ENCODE measurements around the gene MTX2.
"Not testable (repeated sequence)": the region's sequence is repeated elsewhere in the genome, so short reads cannot be mapped to it uniquely, and the experiment has no call there.

Gene MTX2

GRCh38 chr2:176291809-176292283 lies 22.6 kb downstream of the MTX2 start:
- no peak for DNase-seq

GRCh38 chr2:176292608-176293007 lies 23.4 kb downstream of the MTX2 start:
- no peak for DNase-seq

GRCh38 chr2:176293334-176293733 lies 24.1 kb downstream of the MTX2 start:
- no peak for DNase-seq

GRCh38 chr2:176297067-176297466 lies 27.8 kb downstream of the MTX2 start:
- DNase-seq, result no peak

- no peak for DNase-seq
These were observed 28.5 kb downstream of the MTX2 start for GRCh38 chr2:176297737-176298136.

GRCh38 chr2:176306020-176306419 lies 36.8 kb downstream of the MTX2 start:
- DNase-seq, result not testable (repeated sequence)

- no peak for DNase-seq
These were observed 48.0 kb downstream of the MTX2 start for GRCh38 chr2:176317199-176317598.

- no peak for DNase-seq
These were observed 48.4 kb downstream of the MTX2 start for GRCh38 chr2:176317623-176318065.

GRCh38 chr2:176321916-176322315 lies 52.7 kb downstream of the MTX2 start:
- no peak for DNase-seq

GRCh38 chr2:176324862-176325261 lies 55.6 kb downstream of the MTX2 start:
- no peak for DNase-seq

- DNase-seq, result no peak
These were observed 56.5 kb downstream of the MTX2 start for GRCh38 chr2:176325732-176326131.

GRCh38 chr2:176328149-176328548 lies 58.9 kb downstream of the MTX2 start:
- DNase-seq, result no peak

GRCh38 chr2:176330612-176331011 lies 61.4 kb downstream of the MTX2 start:
- no peak for DNase-seq

GRCh38 chr2:176331646-176332045 lies 62.4 kb downstream of the MTX2 start:
- no peak for DNase-seq

GRCh38 chr2:176334729-176335128 lies 65.5 kb downstream of the MTX2 start:
- no peak for DNase-seq

- DNase-seq, result no peak
These were observed 69.2 kb downstream of the MTX2 start for GRCh38 chr2:176338395-176338794.

- no peak for DNase-seq
These were observed 70.0 kb downstream of the MTX2 start for GRCh38 chr2:176339208-176339607.

GRCh38 chr2:176356251-176356650 lies 87.0 kb downstream of the MTX2 start:
- DNase-seq, result no peak

GRCh38 chr2:176364273-176364977 lies 95.2 kb downstream of the MTX2 start:
- no peak for DNase-seq

GRCh38 chr2:176368349-176368748 lies 99.1 kb downstream of the MTX2 start:
- DNase-seq, result no peak

GRCh38 chr2:176370467-176371171 lies 101.4 kb downstream of the MTX2 start:
- DNase-seq, result no peak

GRCh38 chr2:176373155-176373554 lies 103.9 kb downstream of the MTX2 start:
- not testable (repeated sequence) for DNase-seq

- DNase-seq, result no peak
These were observed 109.1 kb downstream of the MTX2 start for GRCh38 chr2:176378323-176378722.

GRCh38 chr2:176380341-176380740 lies 111.1 kb downstream of the MTX2 start:
- no peak for DNase-seq

All from left hindlimb (tissue), 1 donor.